Activated CD8-positive, alpha-beta T cell treated with anti-CD3 and anti-CD28 coated beads for 36 hours (primary cell): ENCODE results near the gene NXNL1. TPM values are rescaled to one million over a fixed set of nuclear protein-coding genes. Genes with fewer than 3 reads are reported as not detected.
"Not testable (repeated sequence)": the region's sequence is repeated elsewhere in the genome, so short reads cannot be mapped to it uniquely, and the experiment has no call there.

Experiments used
- ATAC-seq: fragments of 200-7000 bp; cut with Tn5 transposase; one replicate; pipeline ENCODE4 v1.10.0; 2021; ENCODE audit warnings: mild to moderate bottlenecking, moderate library complexity
- CTCF ChIA-PET: fragments of 350-600 bp; sonication (Branson Sonifier 250); formaldehyde crosslinking; loops from one replicate; lab custom pipeline; 2021; ENCODE audit warnings: antibody characterized with exemption; lab: Charles Lee
- POLR2A ChIA-PET: fragments of 350-600 bp; sonication (Branson Sonifier 250); formaldehyde crosslinking; loops from one replicate; lab custom pipeline; 2021; ENCODE audit warnings: antibody characterized with exemption; lab: Charles Lee
- DNase-seq: peaks from one replicate; pipeline ENCODE4 v3.0.0-alpha.2; 2020
- H3K27ac Mint-ChIP-seq: one replicate; pipeline ENCODE4 v1.8.0; 2021; ENCODE audit warnings: mild to moderate bottlenecking, mixed read lengths
- H3K27me3 Mint-ChIP-seq: one replicate; pipeline ENCODE4 v1.8.0; 2021; ENCODE audit warnings: mixed read lengths
- H3K36me3 Mint-ChIP-seq: one replicate; pipeline ENCODE4 v1.8.0; 2021; ENCODE audit warnings: low read depth, mixed read lengths
- H3K4me1 Mint-ChIP-seq: one replicate; pipeline ENCODE4 v1.8.0; 2021; ENCODE audit warnings: low read depth, mixed read lengths
- H3K4me3 Mint-ChIP-seq: one replicate; pipeline ENCODE4 v1.8.0; 2021; ENCODE audit warnings: mild to moderate bottlenecking, moderate library complexity, mixed read lengths
- H3K9me3 Mint-ChIP-seq: one replicate; pipeline ENCODE4 v1.8.0; 2021; ENCODE audit warnings: mixed read lengths
- CTCF ChIP-seq: fragments of 200-600 bp; IDR thresholded peaks from one replicate; pipeline ENCODE4 v1.8.0; 2022; ENCODE audit warnings: antibody characterized with exemption, mild to moderate bottlenecking
- intact Hi-C: fragments of 100-400 bp; cut with micrococcal nuclease; formaldehyde crosslinking; loops from one replicate; pipeline ENCODE4 v1.10.0; 2022
- total RNA-seq, 2 experiments: library from RNA; stranded (reverse); gene quantifications; one replicate each; pipeline ENCODE4 v1.2.3, GENCODE V29; 2021

Gene NXNL1
- not detected for total RNA-seq

- DNase-seq (no peak), ATAC-seq (no peak)
- Mint-ChIP-seq H3K4me3 (no peak within 1 kb of the TSS), H3K9me3 (no peaks in the 10 kb centered on the region), H3K27me3 (peaks cover 17% of the 10 kb centered on the region), H3K27ac (no peak within 1 kb of the TSS), H3K4me1 (no peaks in the 10 kb centered on the region), H3K36me3 (no peaks in the 10 kb centered on the region)
- POLR2A ChIA-PET, result no interaction called here
- no peak for TF ChIP-seq CTCF
- intact Hi-C loops, result no loop called here
- CTCF ChIA-PET, result interaction anchor here (1.6 kb wide), 1 partner anchor 13 kb away, joined by 4 read pairs; the partner anchor contains the start of gene TMEM221
Observed at GRCh38 chr19:17460372-17461230, at the start of gene NXNL1. Gene NXNL1, minus strand, starts transcription at chr19:17460926. Its CDS starts 57 bp downstream, at chr19:17460869.

GRCh38 chr19:17508558-17508933 lies 47.8 kb upstream of the NXNL1 start:
- H3K4me3 Mint-ChIP-seq, H3K27me3 Mint-ChIP-seq, intact Hi-C loops, DNase-seq, ATAC-seq, H3K9me3 Mint-ChIP-seq: not testable (repeated sequence)
- H3K36me3 Mint-ChIP-seq, result peaks cover 25% of the 10 kb centered on the region
- H3K4me1 Mint-ChIP-seq, result peaks cover 28% of the 10 kb centered on the region
- ChIA-PET CTCF (interaction anchor here (5.7 kb wide), 1 partner anchor 12 kb away, joined by 31 read pairs; no protein-coding TSS in a partner anchor), POLR2A (interaction anchor here (1.2 kb wide), 1 partner anchor 48 kb away, joined by 5 read pairs; the partner anchor contains the start of gene COLGALT1)
- peak overlapping the region; percentile 76 for H3K27ac Mint-ChIP-seq

- Mint-ChIP-seq H3K27ac (no peak overlapping the region), H3K9me3 (no peaks in the 10 kb centered on the region), H3K27me3 (no peaks in the 10 kb centered on the region), H3K4me1 (peaks cover 26% of the 10 kb centered on the region), H3K4me3 (no peak overlapping the region), H3K36me3 (peaks cover 21% of the 10 kb centered on the region)
- CTCF ChIA-PET, result interaction anchor here (5.7 kb wide), 1 partner anchor 10 kb away, joined by 31 read pairs; no protein-coding TSS in a partner anchor
- DNase-seq (no peak), ATAC-seq (no peak)
- POLR2A ChIA-PET, result no interaction called here
- no peak for TF ChIP-seq CTCF
- intact Hi-C loops, result no loop called here
Observed at GRCh38 chr19:17506745-17507144, 46.0 kb upstream of the NXNL1 start.

- ChIA-PET POLR2A (interaction anchor here (0.9 kb wide), 1 partner anchor 9 kb away, joined by 3 read pairs; no protein-coding TSS in a partner anchor), CTCF (interaction anchor here (0.9 to 5.7 kb wide), 3 partner anchors 9 to 70 kb away, joined by 3 to 31 read pairs (median 3); no protein-coding TSS in a partner anchor)
- intact Hi-C loops, result no loop called here
- no peak overlapping the region for H3K4me3 Mint-ChIP-seq
- H3K27me3 Mint-ChIP-seq, result no peaks in the 10 kb centered on the region
- H3K9me3 Mint-ChIP-seq, result no peaks in the 10 kb centered on the region
- ATAC-seq (no peak), DNase-seq (no peak)
- H3K4me1 Mint-ChIP-seq, result peaks cover 28% of the 10 kb centered on the region
- peak overlapping the region; percentile 18 for H3K27ac Mint-ChIP-seq
- TF ChIP-seq CTCF, result no peak
- H3K36me3 Mint-ChIP-seq, result peaks cover 16% of the 10 kb centered on the region
Observed at GRCh38 chr19:17505223-17505622, 44.5 kb upstream of the NXNL1 start.

GRCh38 chr19:17504456-17504855 lies 43.7 kb upstream of the NXNL1 start:
- Mint-ChIP-seq H3K4me3 (no peak overlapping the region), H3K4me1 (peaks cover 27% of the 10 kb centered on the region), H3K36me3 (peaks cover 10% of the 10 kb centered on the region), H3K9me3 (no peaks in the 10 kb centered on the region), H3K27me3 (no peaks in the 10 kb centered on the region), H3K27ac (no peak overlapping the region)
- no peak for TF ChIP-seq CTCF
- ChIA-PET POLR2A (interaction anchor here (0.9 kb wide), 1 partner anchor 9 kb away, joined by 3 read pairs; no protein-coding TSS in a partner anchor), CTCF (interaction anchor here (1.0 to 5.7 kb wide), 2 partner anchors 8 to 19 kb away, joined by 3 to 31 read pairs; no protein-coding TSS in a partner anchor)
- intact Hi-C loops, result no loop called here
- ATAC-seq (no peak), DNase-seq (no peak)
